Amygdala (tissue), 56 donors: ENCODE results near the gene RASSF7.
"Not testable (repeated sequence)": the region's sequence is repeated elsewhere in the genome, so short reads cannot be mapped to it uniquely, and the experiment has no call there.

Experiments used
- DNase-seq, 56 donors: peaks; one replicate each; lab custom pipeline; 2025; lab: John Stamatoyannopoulos, UW

The RASSF7 gene

GRCh38 chr11:563066-563811, 2.5 kb downstream of the RASSF7 start:
- no peak for DNase-seq

GRCh38 chr11:563812-564578, 3.2 kb downstream of the RASSF7 start:
- DNase-seq, result no peak

GRCh38 chr11:565921-566509, 5.2 kb downstream of the RASSF7 start:
- DNase-seq, result no peak

- no peak for DNase-seq
These were observed 6.3 kb downstream of the RASSF7 start for GRCh38 chr11:567011-567628.

DNA sequence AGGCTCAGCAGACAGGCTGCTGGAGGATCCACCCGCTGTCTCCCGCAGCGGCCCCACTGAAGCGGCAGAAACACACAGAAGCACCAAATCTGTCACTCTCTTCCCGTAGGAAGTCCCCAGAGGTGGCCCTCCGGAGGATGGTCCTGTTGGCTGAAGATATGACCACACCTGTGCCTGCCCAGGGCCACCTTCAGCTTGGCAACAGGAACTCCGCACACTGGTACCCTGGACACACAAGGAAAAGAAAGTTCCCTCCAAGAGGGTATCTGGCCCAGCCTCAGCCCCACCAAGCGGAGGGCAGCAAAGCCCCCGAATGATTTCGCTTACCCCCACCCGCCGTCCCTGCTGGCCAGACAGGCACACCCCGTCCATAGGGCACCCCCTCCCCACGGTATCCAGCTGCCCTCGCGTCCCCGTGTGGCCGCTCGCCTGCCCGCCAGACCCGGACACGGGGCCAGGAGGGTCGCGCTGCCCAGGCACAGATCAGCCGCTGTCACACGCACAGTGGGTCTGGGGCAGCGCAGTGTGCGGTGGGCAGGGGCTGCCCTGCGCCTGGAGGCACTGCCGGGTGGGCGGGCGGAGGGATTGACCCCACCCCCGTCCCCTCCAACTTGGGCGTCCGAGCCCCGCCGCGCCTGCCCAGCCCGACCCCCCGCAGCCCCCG, 7.0 kb downstream of the RASSF7 start:
- no peak for DNase-seq

DNA sequence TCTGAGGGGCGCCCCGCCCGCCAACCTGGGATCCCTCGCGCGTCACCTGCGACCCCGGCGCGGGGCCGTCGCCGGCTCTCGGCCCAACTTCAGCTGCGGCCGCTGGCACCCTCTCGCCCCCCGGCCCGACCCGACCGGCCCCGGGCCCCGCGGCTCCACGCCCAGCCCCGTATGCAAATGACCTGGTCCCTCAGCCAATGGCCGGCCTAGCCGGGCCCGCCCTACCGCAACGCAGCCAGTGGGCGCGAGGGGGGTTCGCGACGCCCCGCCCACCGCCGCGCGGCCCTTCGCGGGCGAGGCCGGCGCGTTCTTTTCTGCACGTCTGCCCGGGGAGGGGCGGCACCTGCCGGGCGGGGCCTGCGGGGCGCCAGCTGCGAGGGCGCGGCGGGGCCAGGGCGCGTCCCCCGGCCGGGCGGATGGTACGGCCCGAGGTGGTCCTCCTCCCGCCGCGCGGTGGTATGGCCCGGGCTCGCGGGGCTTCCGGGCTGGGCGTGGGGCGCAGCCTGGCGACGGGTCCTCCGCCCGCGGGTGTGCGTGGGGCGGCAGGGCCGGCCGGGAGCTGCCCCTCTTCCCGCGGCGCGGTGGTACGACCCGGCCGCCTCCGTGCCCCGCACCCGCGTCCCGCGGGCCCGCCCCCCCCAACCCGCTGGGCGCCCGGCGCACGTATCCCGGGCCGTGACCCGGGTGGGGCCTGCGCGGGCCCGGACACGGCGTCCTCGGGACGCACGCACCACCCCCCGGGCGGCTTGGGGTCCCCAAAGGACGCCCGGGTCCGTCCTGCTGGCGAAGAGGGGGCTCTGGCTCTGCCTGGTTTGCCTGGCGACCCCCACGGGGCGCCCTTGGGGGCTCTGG, 7.8 kb downstream of the RASSF7 start:
- peak in 55 of 56 donors; percentile 34 to 93 (median 80) for DNase-seq

DNA sequence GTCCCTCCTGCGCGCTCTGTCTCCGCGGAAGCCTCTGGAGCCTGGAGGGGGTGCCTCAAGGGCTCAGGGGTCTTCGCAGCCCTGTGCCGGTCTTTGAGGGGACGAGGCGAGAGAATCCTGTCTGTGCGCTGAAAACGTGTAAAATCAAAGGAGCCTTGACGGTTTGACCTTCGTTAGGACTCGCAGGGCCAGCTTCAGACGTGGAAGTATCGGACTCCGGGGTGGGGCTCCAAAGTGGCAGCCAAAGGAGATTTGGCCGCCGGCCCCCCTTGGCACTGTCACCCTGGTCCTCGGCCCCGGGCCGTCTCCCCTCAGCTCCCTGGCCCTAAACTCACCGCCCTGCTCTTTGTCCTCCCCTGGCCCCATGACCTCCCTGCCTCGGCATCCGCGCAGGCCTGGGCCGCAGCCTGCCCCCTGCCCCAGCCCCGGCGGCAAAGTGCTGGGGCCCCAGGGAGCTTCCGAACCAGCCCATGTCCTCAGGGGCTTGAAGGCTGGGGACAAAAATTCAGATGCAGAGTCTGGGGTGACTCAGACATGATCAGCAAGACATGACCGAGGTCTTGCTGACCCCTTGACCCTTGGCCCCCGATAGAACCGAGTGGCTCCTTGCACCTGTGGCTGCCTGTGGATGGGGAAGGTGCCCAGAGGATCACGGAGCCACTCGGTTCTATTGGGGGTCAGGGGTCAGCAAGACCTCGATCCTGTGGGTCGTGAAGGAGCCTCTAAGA, 8.6 kb downstream of the RASSF7 start:
- DNase-seq, result no peak

DNA sequence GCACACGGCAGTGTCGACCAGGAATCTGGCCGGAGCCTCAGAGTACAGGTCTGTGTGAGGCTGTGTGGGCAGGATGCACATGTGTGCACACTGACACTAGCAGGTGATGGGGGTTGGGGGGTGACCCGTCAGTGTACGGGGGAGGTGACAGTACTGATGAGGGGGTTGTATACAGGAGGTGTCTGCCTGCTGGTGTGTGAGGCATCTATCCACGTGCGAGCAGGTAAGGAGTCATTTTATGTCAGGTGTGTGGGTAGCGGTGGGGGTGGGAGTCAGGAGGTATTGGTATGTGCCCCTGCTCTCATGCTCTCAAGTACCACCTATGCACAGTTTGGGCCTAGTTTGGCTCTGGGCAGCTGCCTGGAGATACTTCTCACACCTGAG, 11.0 kb downstream of the RASSF7 start:
- no peak for DNase-seq

DNA sequence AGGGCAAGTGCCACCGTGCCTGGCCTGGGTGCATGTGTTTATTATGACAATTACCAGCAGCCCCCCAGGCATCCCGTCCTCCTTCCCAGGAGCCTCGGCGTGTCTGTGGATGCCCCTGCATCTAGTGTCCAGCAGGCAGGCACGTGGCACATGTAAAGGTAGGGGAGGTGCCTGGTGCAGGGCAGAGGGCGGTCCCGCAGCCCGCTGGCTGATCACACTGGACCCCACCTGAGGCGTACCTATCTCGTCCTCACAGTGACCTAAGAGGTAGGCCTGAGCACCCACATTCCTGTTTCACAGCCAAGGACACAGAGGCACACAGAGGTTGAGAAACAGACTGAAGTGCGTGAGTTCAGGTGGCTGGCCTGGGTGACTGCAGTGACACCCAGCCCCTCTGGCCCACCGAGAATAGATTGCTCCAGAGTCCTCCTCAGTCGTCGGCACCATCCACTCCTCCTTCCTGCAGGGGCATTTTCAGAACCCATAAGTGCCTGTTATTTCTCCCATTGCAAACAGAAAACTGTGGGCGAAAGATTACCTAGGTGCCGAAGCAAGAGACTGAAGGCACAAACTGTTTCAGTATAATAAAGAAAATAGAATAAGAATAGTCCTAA, 12.5 kb downstream of the RASSF7 start:
- no peak for DNase-seq

- DNase-seq, result not testable (repeated sequence)
These were observed 13.3 kb downstream of the RASSF7 start for GRCh38 chr11:574031-574570.

DNA sequence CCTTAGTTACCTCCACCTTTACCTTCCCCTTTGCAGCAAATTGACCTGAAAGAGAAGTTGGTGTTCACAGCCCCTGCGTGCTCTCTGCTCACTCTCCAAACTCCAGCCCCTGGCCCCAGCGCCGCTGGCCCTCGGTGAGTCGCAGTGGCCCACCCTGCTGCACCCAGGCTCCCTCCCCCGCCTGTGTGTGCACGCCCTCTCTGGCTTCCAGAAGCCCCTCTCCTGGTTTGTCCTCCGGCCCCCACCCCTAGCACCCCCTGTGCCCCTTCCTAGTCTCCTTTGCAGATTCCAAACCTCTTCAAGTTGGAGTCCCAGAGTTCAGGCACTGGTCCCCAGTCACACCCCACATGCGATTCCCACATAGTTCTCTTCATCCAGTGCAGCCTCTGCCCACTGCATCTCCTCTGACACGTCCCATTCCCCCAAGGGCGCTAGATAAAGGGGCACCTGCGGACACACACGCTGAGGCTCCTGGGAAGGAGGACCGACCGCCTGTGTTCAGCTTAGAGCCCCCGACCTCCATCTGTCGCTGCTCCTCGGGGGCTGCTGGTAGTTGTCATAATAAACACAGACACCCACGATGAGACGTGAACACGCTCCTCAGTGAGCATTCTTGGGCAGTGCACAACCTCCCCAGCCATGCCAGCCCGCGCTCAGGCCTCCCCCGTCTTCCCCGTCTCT, 14.0 kb downstream of the RASSF7 start:
- DNase-seq, result no peak

- DNase-seq, result peak in 1 of 56 donors; percentile 41
These were observed 14.7 kb downstream of the RASSF7 start for GRCh38 chr11:575313-575995.

GRCh38 chr11:575996-576768, 15.4 kb downstream of the RASSF7 start, which contains the start of gene PHRF1:
PHRF1 (plus strand) TSS chr11:576470; CDS start chr11:581513, 5,043 bp downstream.
- DNase-seq, result peak; percentile 66 to 99 (median 92)

GRCh38 chr11:576811-577610, 16.2 kb downstream of the RASSF7 start:
- no peak for DNase-seq

GRCh38 chr11:577611-577894, 16.8 kb downstream of the RASSF7 start:
- DNase-seq, result no peak
